T-helper 2 cell (primary cell): ENCODE data around the gene FAM20C.
"Not testable (repeated sequence)": the region's sequence is repeated elsewhere in the genome, so short reads cannot be mapped to it uniquely, and the experiment has no call there.

Experiments used
- DNase-seq, 5 experiments: peaks; one replicate each; pipeline versions ENCODE4 v3.0.0 to v3.0.0-alpha.2; 2012 to 2022

FAM20C gene

GRCh38 chr7:193481-194251 is 1.3 kb downstream of the FAM20C start:
- no peak for DNase-seq

- DNase-seq = no peak
Observed at GRCh38 chr7:194252-195009, 2.1 kb downstream of the FAM20C start.

- DNase-seq = no peak
Observed at GRCh38 chr7:195010-195829, 2.8 kb downstream of the FAM20C start.

GRCh38 chr7:195830-196128 is 3.4 kb downstream of the FAM20C start:
- DNase-seq = no peak

GRCh38 chr7:196283-196682 is 3.9 kb downstream of the FAM20C start:
- no peak for DNase-seq

- DNase-seq = no peak
Observed at GRCh38 chr7:196778-197321, 4.5 kb downstream of the FAM20C start.

- no peak for DNase-seq
Observed at GRCh38 chr7:197413-198335, 5.3 kb downstream of the FAM20C start.

- no peak for DNase-seq
Observed at GRCh38 chr7:199483-200249, 7.3 kb downstream of the FAM20C start.

GRCh38 chr7:200290-200689 is 7.9 kb downstream of the FAM20C start:
- no peak for DNase-seq

- no peak for DNase-seq
Observed at GRCh38 chr7:200704-201103, 8.3 kb downstream of the FAM20C start.

- no peak for DNase-seq
Observed at GRCh38 chr7:204326-204725, 12.0 kb downstream of the FAM20C start.

- no peak for DNase-seq
Observed at GRCh38 chr7:205115-206010, 13.0 kb downstream of the FAM20C start.

GRCh38 chr7:206351-206750 is 14.0 kb downstream of the FAM20C start:
- DNase-seq = not testable (repeated sequence)

- DNase-seq = no peak
Observed at GRCh38 chr7:207418-208129, 15.2 kb downstream of the FAM20C start.

GRCh38 chr7:208130-208673 is 15.8 kb downstream of the FAM20C start:
- DNase-seq = no peak

- no peak for DNase-seq
Observed at GRCh38 chr7:208816-209215, 16.4 kb downstream of the FAM20C start.

- DNase-seq = no peak
Observed at GRCh38 chr7:209416-209815, 17.0 kb downstream of the FAM20C start.

GRCh38 chr7:209906-210305 is 17.5 kb downstream of the FAM20C start:
- no peak for DNase-seq

- DNase-seq = no peak
Observed at GRCh38 chr7:210401-210925, 18.1 kb downstream of the FAM20C start.
